ENCODE results near the gene KRTAP29-1. TPM values are rescaled to one million over a fixed set of nuclear protein-coding genes. Genes with fewer than 3 reads are reported as not detected.

Gene KRTAP29-1
- total and polyA plus RNA-seq, 2 experiments from 2014 or later = not detected

- H3K4me1 ChIP-seq (ENCODE audit: insufficient read depth) = no peaks in the 10 kb centered on the region
- H3K4me2 ChIP-seq = no peak overlapping the region
- DNase-seq (ENCODE audit: low spot score) (no peak), ATAC-seq (no peak)
- H4K20me1 ChIP-seq (replicated peaks; ENCODE audit: insufficient read depth) = no peaks in the 10 kb centered on the region
- H3K4me3 ChIP-seq = no peak overlapping the region
- no peak overlapping the region for H3K27ac ChIP-seq (ENCODE audit: low read depth)
- H2AFZ ChIP-seq = no peak overlapping the region
- H3F3A ChIP-seq (replicated peaks; ENCODE audit: low read depth) = no peaks in the 10 kb centered on the region
- H3K27me3 Mint-ChIP-seq (ENCODE audit: insufficient read depth, low read depth, poor library complexity) = peaks cover 8% of the 10 kb centered on the region
- H3K79me2 ChIP-seq (replicated peaks; ENCODE audit: insufficient read depth) = no peaks in the 10 kb centered on the region
- H3K9me3 Mint-ChIP-seq = peaks cover 2% of the 10 kb centered on the region; the same call in 1 of the 3 replicates
- TF ChIP-seq EZH2phosphoT487 (IDR thresholded peaks at IDR 0.05; ENCODE audit: unreplicated experiment) = no peak
- TF ChIP-seq CREB1 (CRISPR knock-in tag; IDR thresholded peaks at IDR 0.05; ENCODE audit: low read depth) = no peak
- TF ChIP-seq ZNF114 (CRISPR knock-in tag; IDR thresholded peaks at IDR 0.05) = no peak
- TF ChIP-seq ZNF462 (CRISPR knock-in tag; IDR thresholded peaks at IDR 0.05) = no peak
- TF ChIP-seq EZH2 (IDR thresholded peaks at IDR 0.05; ENCODE audit: low read depth, unreplicated experiment) = no peak
- TF ChIP-seq CTCF (conservative IDR thresholded peaks at IDR 0.05; ENCODE audit: low read depth in 2 of 2) = no peak
- H3K36me3 ChIP-seq (ENCODE audit: insufficient read depth) = no peaks in the 10 kb centered on the region
- H3K36me3 Mint-ChIP-seq (ENCODE audit: low read depth) = no peaks in the 10 kb centered on the region
- H3K27ac Mint-ChIP-seq = no peak overlapping the region
- H3K9me2 ChIP-seq (ENCODE audit: insufficient read depth) = no peaks in the 10 kb centered on the region; the same call in 1 of the 2 replicates
- H3K4me1 Mint-ChIP-seq = no peaks in the 10 kb centered on the region
- no peak overlapping the region for H3K4me3 Mint-ChIP-seq
- no peaks in the 10 kb centered on the region for H3K27me3 ChIP-seq (ENCODE audit: insufficient read depth)
These were observed 29.6 kb upstream of the KRTAP29-1 start for GRCh38 chr17:41332239-41332638.
